Measurements from ENCODE around the gene CUX1.

Gene CUX1

GRCh38 chr7:102082693-102083368, 265.4 kb downstream of the CUX1 start:
- H3K36me3 ChIP-seq (ENCODE audit: control insufficient read depth in 2 of 2, insufficient read depth in 2 of 2, low read length in 2 of 2) = peaks cover 0 to 2% of the 10 kb centered on the region in 2 donors
- H3K27ac ChIP-seq (ENCODE audit: low read length) = no peak overlapping the region
- no peaks in the 10 kb centered on the region for H3K4me1 ChIP-seq (ENCODE audit: control insufficient read depth, insufficient read depth, low read length)
- H3K4me3 ChIP-seq (ENCODE audit: low read length in 2 of 2) = no peak overlapping the region
- H3K27me3 ChIP-seq (ENCODE audit: control insufficient read depth in 1 of 2, insufficient read depth in 2 of 2, low read length in 2 of 2) = no peaks in the 10 kb centered on the region
- H3K9me3 ChIP-seq (ENCODE audit: control insufficient read depth in 2 of 2, low read length in 2 of 2) = peaks cover 0 to 3% of the 10 kb centered on the region in 2 donors
- no peak overlapping the region for H3K9ac ChIP-seq (ENCODE audit: low read length in 2 of 2)

- no peaks in the 10 kb centered on the region for H3K4me1 ChIP-seq (ENCODE audit: control insufficient read depth, insufficient read depth, low read length)
- no peak overlapping the region for H3K4me3 ChIP-seq (ENCODE audit: low read length in 2 of 2)
- H3K27ac ChIP-seq (ENCODE audit: low read length) = no peak overlapping the region
- H3K27me3 ChIP-seq (ENCODE audit: control insufficient read depth in 1 of 2, insufficient read depth in 2 of 2, low read length in 2 of 2) = no peaks in the 10 kb centered on the region
- peaks cover 2 to 6% of the 10 kb centered on the region in 2 donors for H3K36me3 ChIP-seq (ENCODE audit: control insufficient read depth in 2 of 2, insufficient read depth in 2 of 2, low read length in 2 of 2)
- no peak overlapping the region for H3K9ac ChIP-seq (ENCODE audit: low read length in 2 of 2)
- peaks cover 0 to 8% of the 10 kb centered on the region in 2 donors for H3K9me3 ChIP-seq (ENCODE audit: control insufficient read depth in 2 of 2, low read length in 2 of 2)
These were observed 267.9 kb downstream of the CUX1 start for GRCh38 chr7:102085218-102085772.

GRCh38 chr7:102089175-102090098, 272.0 kb downstream of the CUX1 start:
- Histone ChIP-seq H3K36me3 (ENCODE audit: control insufficient read depth in 2 of 2, insufficient read depth in 2 of 2, low read length in 2 of 2) (peaks cover 0 to 6% of the 10 kb centered on the region in 2 donors), H3K27ac (ENCODE audit: low read length) (no peak overlapping the region), H3K4me1 (ENCODE audit: control insufficient read depth, insufficient read depth, low read length) (no peaks in the 10 kb centered on the region)

GRCh38 chr7:102093599-102094315, 276.3 kb downstream of the CUX1 start:
- Histone ChIP-seq H3K27me3 (ENCODE audit: control insufficient read depth in 1 of 2, insufficient read depth in 2 of 2, low read length in 2 of 2) (no peaks in the 10 kb centered on the region), H3K4me1 (ENCODE audit: control insufficient read depth, insufficient read depth, low read length) (peaks cover 9% of the 10 kb centered on the region), H3K36me3 (ENCODE audit: control insufficient read depth in 2 of 2, insufficient read depth in 2 of 2, low read length in 2 of 2) (peaks cover 0 to 6% of the 10 kb centered on the region in 2 donors), H3K4me3 (ENCODE audit: low read length in 2 of 2) (no peak overlapping the region), H3K27ac (ENCODE audit: low read length) (no peak overlapping the region), H3K9ac (ENCODE audit: low read length in 2 of 2) (no peak overlapping the region), H3K9me3 (ENCODE audit: control insufficient read depth in 2 of 2, low read length in 2 of 2) (peaks cover 0 to 6% of the 10 kb centered on the region in 2 donors)

More at GRCh38 chr7:102089175-102090098, 272.0 kb downstream of the CUX1 start:
- Histone ChIP-seq H3K27me3 (ENCODE audit: control insufficient read depth in 1 of 2, insufficient read depth in 2 of 2, low read length in 2 of 2) (no peaks in the 10 kb centered on the region), H3K9me3 (ENCODE audit: control insufficient read depth in 2 of 2, low read length in 2 of 2) (peaks cover 0 to 8% of the 10 kb centered on the region in 2 donors), H3K9ac (ENCODE audit: low read length in 2 of 2) (no peak overlapping the region), H3K4me3 (ENCODE audit: low read length in 2 of 2) (no peak overlapping the region)

GRCh38 chr7:102094316-102094650, 276.9 kb downstream of the CUX1 start:
- no peaks in the 10 kb centered on the region for H3K27me3 ChIP-seq (ENCODE audit: control insufficient read depth in 1 of 2, insufficient read depth in 2 of 2, low read length in 2 of 2)
- H3K4me3 ChIP-seq (ENCODE audit: low read length in 2 of 2) = no peak overlapping the region
- peaks cover 0 to 5% of the 10 kb centered on the region in 2 donors for H3K9me3 ChIP-seq (ENCODE audit: control insufficient read depth in 2 of 2, low read length in 2 of 2)
- H3K36me3 ChIP-seq (ENCODE audit: control insufficient read depth in 2 of 2, insufficient read depth in 2 of 2, low read length in 2 of 2) = peaks cover 2 to 6% of the 10 kb centered on the region in 2 donors
- peaks cover 9% of the 10 kb centered on the region for H3K4me1 ChIP-seq (ENCODE audit: control insufficient read depth, insufficient read depth, low read length)
- no peak overlapping the region for H3K27ac ChIP-seq (ENCODE audit: low read length)
- no peak overlapping the region for H3K9ac ChIP-seq (ENCODE audit: low read length in 2 of 2)

GRCh38 chr7:102095321-102096011, 278.0 kb downstream of the CUX1 start:
- H3K27ac ChIP-seq (ENCODE audit: low read length) = no peak overlapping the region
- peaks cover 9% of the 10 kb centered on the region for H3K4me1 ChIP-seq (ENCODE audit: control insufficient read depth, insufficient read depth, low read length)
- H3K27me3 ChIP-seq (ENCODE audit: control insufficient read depth in 1 of 2, insufficient read depth in 2 of 2, low read length in 2 of 2) = no peaks in the 10 kb centered on the region
- no peak overlapping the region for H3K9ac ChIP-seq (ENCODE audit: low read length in 2 of 2)
- no peak overlapping the region for H3K4me3 ChIP-seq (ENCODE audit: low read length in 2 of 2)
- H3K9me3 ChIP-seq (ENCODE audit: control insufficient read depth in 2 of 2, low read length in 2 of 2) = no peaks in the 10 kb centered on the region
- H3K36me3 ChIP-seq (ENCODE audit: control insufficient read depth in 2 of 2, insufficient read depth in 2 of 2, low read length in 2 of 2) = peaks cover 0 to 4% of the 10 kb centered on the region in 2 donors

- H3K27ac ChIP-seq (ENCODE audit: low read length) = no peak overlapping the region
- no peaks in the 10 kb centered on the region for H3K27me3 ChIP-seq (ENCODE audit: control insufficient read depth in 1 of 2, insufficient read depth in 2 of 2, low read length in 2 of 2)
- H3K9me3 ChIP-seq (ENCODE audit: control insufficient read depth in 2 of 2, low read length in 2 of 2) = no peaks in the 10 kb centered on the region
- H3K36me3 ChIP-seq (ENCODE audit: control insufficient read depth in 2 of 2, insufficient read depth in 2 of 2, low read length in 2 of 2) = peaks cover 0 to 4% of the 10 kb centered on the region in 2 donors
- no peak overlapping the region for H3K4me3 ChIP-seq (ENCODE audit: low read length in 2 of 2)
- peaks cover 9% of the 10 kb centered on the region for H3K4me1 ChIP-seq (ENCODE audit: control insufficient read depth, insufficient read depth, low read length)
- H3K9ac ChIP-seq (ENCODE audit: low read length in 2 of 2) = no peak overlapping the region
These were observed 278.5 kb downstream of the CUX1 start for GRCh38 chr7:102096012-102096332.

- Histone ChIP-seq H3K9ac (ENCODE audit: low read length in 2 of 2) (no peak overlapping the region), H3K4me1 (ENCODE audit: control insufficient read depth, insufficient read depth, low read length) (peaks cover 9% of the 10 kb centered on the region), H3K36me3 (ENCODE audit: control insufficient read depth in 2 of 2, insufficient read depth in 2 of 2, low read length in 2 of 2) (peaks cover 0 to 4% of the 10 kb centered on the region in 2 donors), H3K27me3 (ENCODE audit: control insufficient read depth in 1 of 2, insufficient read depth in 2 of 2, low read length in 2 of 2) (no peaks in the 10 kb centered on the region), H3K4me3 (ENCODE audit: low read length in 2 of 2) (no peak overlapping the region), H3K27ac (ENCODE audit: low read length) (no peak overlapping the region), H3K9me3 (ENCODE audit: control insufficient read depth in 2 of 2, low read length in 2 of 2) (no peaks in the 10 kb centered on the region)
These were observed 279.4 kb downstream of the CUX1 start for GRCh38 chr7:102096706-102097427.

- Histone ChIP-seq H3K27ac (ENCODE audit: low read length) (no peak overlapping the region), H3K4me3 (ENCODE audit: low read length in 2 of 2) (no peak overlapping the region), H3K27me3 (ENCODE audit: control insufficient read depth in 1 of 2, insufficient read depth in 2 of 2, low read length in 2 of 2) (no peaks in the 10 kb centered on the region), H3K9ac (ENCODE audit: low read length in 2 of 2) (no peak overlapping the region), H3K36me3 (ENCODE audit: control insufficient read depth in 2 of 2, insufficient read depth in 2 of 2, low read length in 2 of 2) (peaks cover 3 to 6% of the 10 kb centered on the region in 2 donors), H3K4me1 (ENCODE audit: control insufficient read depth, insufficient read depth, low read length) (peaks cover 9% of the 10 kb centered on the region), H3K9me3 (ENCODE audit: control insufficient read depth in 2 of 2, low read length in 2 of 2) (no peaks in the 10 kb centered on the region)
These were observed 280.3 kb downstream of the CUX1 start for GRCh38 chr7:102097601-102098161.
